Heart left ventricle (tissue), 16 donors: ENCODE results near the gene CHD1L. TPM values are rescaled to one million over a fixed set of nuclear protein-coding genes. Genes with fewer than 3 reads are reported as not detected.
"Not testable (repeated sequence)": the region's sequence is repeated elsewhere in the genome, so short reads cannot be mapped to it uniquely, and the experiment has no call there.

Experiments used
- ATAC-seq, 4 donors: fragments of 200-7000 bp; cut with Tn5 transposase; one replicate each; pipeline ENCODE4 v1.9.1; 2020 to 2022; ENCODE audit warnings: moderate library complexity in 4 of 4, mild to moderate bottlenecking in 3 of 4, moderate number of reproducible peaks in 1 of 4
- DNase-seq, 5 donors: peaks; one replicate each; pipeline ENCODE4 v3.0.0-alpha.2; 2020
- H3K27ac ChIP-seq, 12 donors: fragments of 200-600 bp; sonication (generic) in 4 of 12; one replicate each; pipeline versions ENCODE4 v1.5.0 to v1.8.0; 2016 to 2022; ENCODE audit warnings: mild to moderate bottlenecking in 2 of 12
- H3K27me3 ChIP-seq, 9 donors: fragments of 200-600 bp; sonication (generic) in 2 of 9; one replicate each; pipeline versions ENCODE4 v1.5.1 to v1.8.0; 2016 to 2022; ENCODE audit warnings: mild to moderate bottlenecking in 3 of 9
- H3K36me3 ChIP-seq, 9 donors: fragments of 200-600 bp; sonication (generic) in 2 of 9; one replicate each; pipeline versions ENCODE4 v1.5.0 to v1.8.0; 2018 to 2022; ENCODE audit warnings: mild to moderate bottlenecking in 2 of 9
- H3K4me1 ChIP-seq, 12 donors: fragments of 200-600 bp; sonication (generic) in 4 of 12; one replicate each; pipeline versions ENCODE4 v1.5.0 to v1.8.0; 2016 to 2022; ENCODE audit warnings: mild to moderate bottlenecking in 3 of 12
- H3K4me3 ChIP-seq, 12 donors: fragments of 200-600 bp; sonication (generic) in 4 of 12; one replicate each; pipeline versions ENCODE4 v1.5.0 to v1.8.0; 2017 to 2022; ENCODE audit warnings: mild to moderate bottlenecking in 9 of 12, moderate library complexity in 4 of 12
- H3K9me3 ChIP-seq, 12 donors: fragments of 200-600 bp; sonication (generic) in 4 of 12; one replicate each; pipeline versions ENCODE4 v1.5.0 to v1.8.0; 2016 to 2022; ENCODE audit warnings: mild to moderate bottlenecking in 1 of 12
- CTCF ChIP-seq, 12 donors: fragments of 200-600 bp; sonication (generic) in 4 of 12; IDR thresholded peaks; one replicate each; pipeline versions ENCODE4 v1.5.0 to v1.8.0; 2018 to 2022; ENCODE audit warnings: antibody characterized with exemption in 12 of 12, mild to moderate bottlenecking in 5 of 12
- POLR2A ChIP-seq, 2 donors: fragments of 450-650 bp; IDR thresholded peaks; one replicate each; pipeline ENCODE4 v1.6.1; 2017; ENCODE audit warnings: antibody characterized with exemption in 2 of 2, mild to moderate bottlenecking in 2 of 2, moderate library complexity in 2 of 2
- WGBS, 4 donors: extraction: QIAGEN DNeasy Blood & Tissue Kit in 2 of 4; methylation state at CpG; one replicate each; pipeline versions ENCODE4 v1.1.5 to v1.1.7; 2013 to 2018; 5-methylcytosine and 5-hydroxymethylcytosine counted together
- intact Hi-C, 10 donors: fragments of 100-400 bp; cut with DNase I; formaldehyde crosslinking; loops; one replicate each; pipeline versions ENCODE4 v1.11.1 to v1.14.2; 2022
- polyA plus RNA-seq, 2 donors: library from polyadenylated mRNA; stranded (reverse); fragments of 200-250 nt; gene quantifications; one replicate each; pipeline ENCODE4 v1.2.3, GENCODE V29; 2013
- total RNA-seq, 9 donors: library from RNA; depleted of rRNA in 2 of 9; stranded (reverse); fragments of >200 nt in 2 of 9; fragmentation: NEBNext Ultra II Directional in 3 of 9; extraction: Animal tissue kit (Norgen Biotek cat#: 25700) in 3 of 9; gene quantifications; one replicate each; pipeline versions ENCODE4 v1.1.0 to v1.2.4, GENCODE V29; 2016 to 2023
- donor health status: ischemic (EF 13 %, LVEDD 7.1; RV severe dilation, severe dysfunction).
- donor health status: healthy with polysubstance abuse.
- donor health status: DM: no; HTN: yes; CAD: no.
- donor health status: DM: no; HTN: no; CAD: no.
- donor health status: ischemic (EF 25% LVEDD 6.9; RV normal size, moderate dysfunction).
- donor health status: ischemic (EF 25% LVEDD 5.7; RV mildly dilated, moderate dysfunction).
- donor health status: healthy.
- donor health status: DM: yes; HTN: yes; CAD: no.
- donor health status: ischemic (EF 35%, LVEDD 5.7; RV mildly dilated, moderate dysfunction).
- donor health status: nonischemic (EF 11% LVEDD 7.7; RV severe dilation, severe dysfunction).
- donor health status: DM: yes; HTN: yes; CAD: no.
- donor health status: PGD.
- donor health status: ischemic (EF 29% LVEDD 5.4; RV normal size, mild dysfunction).
- donor health status: nonischemic (EF 23%, LVEDD 6.1; RV moderate dilation, normal function).

CHD1L gene
- total and polyA plus RNA-seq, 11 donors = 5.8 to 17.7 (median 8.1) TPM

DNA sequence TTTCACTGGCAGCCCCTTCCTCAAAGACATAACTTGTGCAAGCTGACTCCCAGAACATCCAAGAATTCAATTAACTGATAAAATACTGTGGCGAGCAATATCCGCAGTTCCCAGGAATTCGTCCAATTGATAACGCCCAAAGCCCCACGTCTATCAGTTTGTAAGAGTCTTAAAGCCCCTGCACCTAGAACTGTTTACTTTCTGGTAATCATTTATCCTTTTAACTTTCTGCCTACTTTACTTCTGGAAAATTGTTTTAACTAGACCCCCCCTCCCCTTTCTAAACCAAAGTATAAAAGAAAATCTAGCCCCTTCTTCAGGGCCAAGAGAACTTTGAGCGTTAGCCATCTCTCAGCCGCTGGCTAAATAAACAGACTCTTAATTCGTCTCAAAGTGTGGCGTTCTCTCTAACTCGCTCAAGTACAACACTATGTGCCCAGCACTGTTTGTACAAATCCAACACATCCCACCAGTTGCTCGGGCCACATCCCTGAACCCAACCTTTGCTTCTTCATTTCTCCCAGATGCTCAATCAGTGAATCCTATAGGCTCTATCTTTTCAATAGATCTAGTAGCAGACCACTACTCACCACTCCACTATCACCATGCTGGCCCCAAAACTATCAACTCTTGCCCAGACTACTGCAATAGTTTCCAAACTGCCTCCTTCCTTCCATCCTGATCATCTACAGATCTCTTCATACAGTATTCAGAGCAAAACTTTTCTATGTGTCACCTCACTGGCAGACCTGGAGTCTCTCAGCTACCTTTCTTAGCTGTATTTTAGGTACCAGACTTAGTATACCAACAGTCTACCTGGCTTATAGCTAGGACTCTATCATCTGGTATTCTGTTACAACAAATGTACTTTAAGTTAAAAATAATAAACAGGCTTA is 3.3 kb upstream of the CHD1L start:
- H3K4me1 ChIP-seq = peaks cover 1 to 15% (median 11%) of the 10 kb centered on the region in 12 donors
- intact Hi-C loops = no loop called here
- 76 to 77% (median 76%) methylated on average over 11 of the region's 11 CpGs for whole genome bisulfite sequencing, 4 donors
- no peak for ATAC-seq
- no peak for TF ChIP-seq CTCF (IDR thresholded peaks at IDR 0.05)
- TF ChIP-seq POLR2A (IDR thresholded peaks at IDR 0.05) = no peak
- no peak for DNase-seq
- no peak overlapping the region for H3K27ac ChIP-seq
- no peak overlapping the region for H3K4me3 ChIP-seq
- no peaks in the 10 kb centered on the region for H3K9me3 ChIP-seq
- no peaks in the 10 kb centered on the region for H3K36me3 ChIP-seq
- no peaks in the 10 kb centered on the region for H3K27me3 ChIP-seq

DNA sequence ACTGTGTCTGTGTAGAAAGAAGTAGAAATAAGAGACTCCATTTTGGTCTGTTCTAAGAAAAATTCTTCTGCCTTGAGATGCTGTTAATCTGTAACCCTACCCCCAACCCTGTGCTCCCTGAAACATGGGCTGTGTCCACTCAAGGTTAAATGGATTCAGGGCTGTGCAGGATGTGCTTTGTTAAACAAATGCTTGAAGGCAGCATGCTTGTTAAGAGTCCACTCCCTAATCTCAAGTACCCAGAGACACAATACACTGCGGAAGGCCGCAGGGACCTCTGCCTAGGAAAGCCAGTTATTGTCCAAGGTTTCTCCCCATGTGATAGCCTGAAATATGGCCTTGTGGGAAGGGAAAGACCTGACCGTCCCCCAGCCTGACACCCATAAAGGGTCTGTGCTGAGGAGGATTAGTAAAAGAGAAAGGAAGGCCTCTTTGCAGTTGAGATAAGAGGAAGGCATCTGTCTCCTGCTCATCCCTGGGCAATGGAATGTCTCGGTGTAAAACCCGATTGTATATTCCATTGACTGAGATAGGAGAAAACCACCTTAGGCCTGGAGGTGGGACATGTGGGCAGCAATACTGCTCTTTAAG is 2.3 kb upstream of the CHD1L start:
- WGBS, 4 donors = 85 to 92% (median 87%) methylated on average over 5 of the region's 5 CpGs
- intact Hi-C loops, H3K4me3 ChIP-seq, ATAC-seq, H3K27me3 ChIP-seq, H3K27ac ChIP-seq, DNase-seq, H3K36me3 ChIP-seq, H3K9me3 ChIP-seq: not testable (repeated sequence)
- peaks cover 3 to 21% (median 13%) of the 10 kb centered on the region in 12 donors for H3K4me1 ChIP-seq

DNA sequence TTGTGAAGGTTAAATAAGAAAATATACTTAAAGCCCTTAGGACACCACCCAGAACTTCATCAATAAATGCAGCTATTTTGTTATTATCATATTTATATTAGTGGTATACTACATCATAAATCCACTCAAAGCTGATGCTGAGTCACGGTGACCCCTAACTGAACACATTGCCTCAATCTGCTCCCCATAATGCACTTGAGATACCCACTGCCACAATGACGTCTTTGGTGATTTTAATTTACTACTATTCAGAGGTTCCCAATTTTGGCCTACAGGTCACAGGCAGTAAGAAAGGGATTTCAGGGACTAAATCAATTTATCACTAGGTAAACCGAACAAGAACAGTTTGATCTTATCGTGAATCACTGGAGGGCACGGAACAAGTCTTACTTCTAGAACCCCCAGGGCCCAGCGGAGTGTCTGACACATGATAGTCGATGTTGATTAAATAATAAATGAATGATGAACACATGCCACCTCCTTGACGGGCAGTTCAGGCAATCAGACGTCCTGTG is 493 bp upstream of the CHD1L start:
- H3K9me3 ChIP-seq = no peaks in the 10 kb centered on the region
- intact Hi-C loops = loop anchor here (1.0 to 2.0 kb wide), 2 partner anchors 69 to 70 kb away; partner anchors contain the start of gene PRKAB2 (in 10 of the 10)
- peaks cover 3 to 37% (median 15%) of the 10 kb centered on the region in 12 donors for H3K4me1 ChIP-seq
- H3K36me3 ChIP-seq = no peaks in the 10 kb centered on the region
- WGBS, 4 donors = 26 to 40% (median 29%) methylated on average over 9 of the region's 9 CpGs
- DNase-seq (no peak), ATAC-seq (no peak)
- peak overlapping the region in 11 of 12 donors; percentile 58 to 98 (median 93) for H3K27ac ChIP-seq
- no peaks in the 10 kb centered on the region for H3K27me3 ChIP-seq
- H3K4me3 ChIP-seq = peak overlapping the region in 11 of 12 donors; percentile 68 to 100 (median 89)
- TF ChIP-seq CTCF (IDR thresholded peaks at IDR 0.05) = no peak
- TF ChIP-seq POLR2A (IDR thresholded peaks at IDR 0.05) = no peak

DNA sequence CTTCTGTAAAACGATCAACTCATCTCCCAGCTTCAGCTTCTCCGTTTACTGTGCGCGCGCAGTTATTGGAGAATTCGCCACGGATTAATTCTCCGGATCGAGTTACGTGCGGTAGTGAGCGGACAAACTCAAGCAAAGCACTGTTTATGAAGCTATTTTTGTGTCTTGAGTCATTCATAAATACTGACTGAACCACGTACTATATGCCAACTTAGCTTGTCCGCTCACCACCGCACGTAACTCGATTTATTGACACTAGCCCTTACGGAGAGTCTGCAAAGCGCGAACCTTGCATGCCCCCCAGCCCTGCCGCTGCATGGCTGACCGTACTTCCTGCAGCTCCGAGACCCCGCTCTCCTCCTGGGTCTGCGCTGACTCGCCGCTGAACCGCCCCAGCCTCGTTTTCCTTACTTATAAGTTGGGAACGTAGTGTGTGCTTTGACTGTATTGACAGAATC is 773 bp downstream of the CHD1L start:
- H3K36me3 ChIP-seq = no peaks in the 10 kb centered on the region
- TF ChIP-seq POLR2A (IDR thresholded peaks at IDR 0.05) (no peak), CTCF (IDR thresholded peaks at IDR 0.05) (no peak)
- peak overlapping the region; percentile 68 to 100 (median 92) for H3K4me3 ChIP-seq
- ATAC-seq = peak; percentile 25 to 48 (median 44)
- peak overlapping the region; percentile 71 to 98 (median 92) for H3K27ac ChIP-seq
- intact Hi-C loops = loop anchor here in 4 of 10 donors (2.0 kb wide), 1 partner anchor 70 kb away; the partner anchor contains the start of gene PRKAB2 (in 4 of the 4)
- DNase-seq = peak in 4 of 5 donors; percentile 21 to 69 (median 35)
- H3K9me3 ChIP-seq = no peaks in the 10 kb centered on the region
- WGBS, 4 donors = 0 to 1% (median 1%) methylated on average over 26 to 30 of the region's 30 CpGs
- peaks cover 3 to 46% (median 15%) of the 10 kb centered on the region in 12 donors for H3K4me1 ChIP-seq
- no peaks in the 10 kb centered on the region for H3K27me3 ChIP-seq
